T-cell (primary cell): ENCODE results near the gene FAM219A. TPM values are rescaled to one million over a fixed set of nuclear protein-coding genes. Genes with fewer than 3 reads are reported as not detected.

Source experiments
- ATAC-seq, 4 experiments: fragments of 200-7000 bp in 3 of 4; fragments of 150-1000 bp in 1 of 4; cut with Tn5 transposase; replicated peaks in 1 of 4; 1 replicate in 3 of 4; 2 replicates in 1 of 4; pipeline ENCODE4 v1.10.0; 2021; ENCODE audit warnings: moderate library complexity in 3 of 4, mild to moderate bottlenecking in 2 of 4, moderate number of reproducible peaks in 1 of 4
- CTCF ChIA-PET, 2 donors: fragments of 300-600 bp; sonication (Branson Sonifier 250); formaldehyde crosslinking; loops; one replicate each; lab custom pipeline; 2022; ENCODE audit warnings: antibody characterized with exemption in 2 of 2; lab: Charles Lee
- POLR2A ChIA-PET, 2 donors: fragments of 300-600 bp; sonication (Branson Sonifier 250); formaldehyde crosslinking; loops; one replicate each; lab custom pipeline; 2022; ENCODE audit warnings: antibody characterized with exemption in 2 of 2; lab: Charles Lee
- DNase-seq, 35 experiments: peaks; one replicate each; pipeline versions ENCODE4 v3.0.0 to v3.0.0-alpha.2; 2013 to 2023
- H3K27ac ChIP-seq: one replicate; pipeline ENCODE4 v1.5.1; 2013; ENCODE audit warnings: low read length
- H3K27me3 ChIP-seq, 2 experiments: replicated peaks in 1 of 2; 1 replicate in 1 of 2; 2 replicates in 1 of 2; pipeline versions ENCODE4 v1.6.1 to v1.7.0; 2013; ENCODE audit warnings: low read length in 1 of 2, mixed read lengths in 1 of 2; ENCODE audit not compliant: control insufficient read depth in 2 of 2, insufficient read depth in 2 of 2; ENCODE audit errors: extremely low read depth in 1 of 2
- H3K36me3 ChIP-seq, 2 donors: 1 replicate in 1 of 2; 2 replicates in 1 of 2; pipeline versions ENCODE4 v1.6.1 to v1.7.0; 2013; ENCODE audit warnings: low read length in 1 of 2; ENCODE audit not compliant: control insufficient read depth in 2 of 2, insufficient read depth in 1 of 2; ENCODE audit errors: extremely low read depth in 1 of 2
- H3K4me1 ChIP-seq, 2 experiments: 1 replicate in 1 of 2; 2 replicates in 1 of 2; pipeline versions ENCODE4 v1.6.1 to v1.7.0; 2013; ENCODE audit warnings: low read length in 2 of 2, mixed read lengths in 1 of 2; ENCODE audit not compliant: insufficient read depth in 2 of 2, control insufficient read depth in 1 of 2; ENCODE audit errors: extremely low read depth in 1 of 2
- H3K4me3 ChIP-seq, 2 donors: 1 replicate in 1 of 2; 2 replicates in 1 of 2; pipeline versions ENCODE4 v1.5.1 to v1.7.0; 2013; ENCODE audit warnings: mild to moderate bottlenecking in 2 of 2, low read length in 1 of 2, moderate library complexity in 1 of 2; ENCODE audit not compliant: control insufficient read depth in 1 of 2; ENCODE audit errors: extremely low read depth in 1 of 2
- H3K9me3 ChIP-seq: 2 replicates; pipeline ENCODE4 v1.7.0; 2013
- H3K27ac Mint-ChIP-seq, 2 donors: one replicate each; pipeline ENCODE4 v1.8.0; 2020 to 2021; ENCODE audit warnings: mild to moderate bottlenecking in 2 of 2, mixed read lengths in 2 of 2
- H3K27me3 Mint-ChIP-seq, 2 donors: one replicate each; pipeline ENCODE4 v1.8.0; 2021 to 2022; ENCODE audit warnings: mixed read lengths in 2 of 2
- H3K36me3 Mint-ChIP-seq: one replicate; pipeline ENCODE4 v1.8.0; 2021; ENCODE audit warnings: mixed read lengths
- H3K4me1 Mint-ChIP-seq, 3 donors: one replicate each; pipeline ENCODE4 v1.8.0; 2020 to 2022; ENCODE audit warnings: mixed read lengths in 3 of 3, mild to moderate bottlenecking in 1 of 3
- H3K4me3 Mint-ChIP-seq, 3 donors: one replicate each; pipeline ENCODE4 v1.8.0; 2020 to 2022; ENCODE audit warnings: mild to moderate bottlenecking in 3 of 3, mixed read lengths in 3 of 3, moderate library complexity in 3 of 3
- H3K9me3 Mint-ChIP-seq, 3 donors: one replicate each; pipeline ENCODE4 v1.8.0; 2020 to 2022; ENCODE audit warnings: mixed read lengths in 3 of 3
- WGBS: methylation state at CpG from one replicate; pipeline ENCODE4 v1.1.5; 2013; ENCODE audit warnings: missing lambda C conversion rate; ENCODE audit not compliant: insufficient coverage; 5-methylcytosine and 5-hydroxymethylcytosine counted together
- total RNA-seq, 35 experiments: library from RNA in 6 of 35; stranded (reverse) in 6 of 35; fragments of 120-200 nt in 1 of 35; gene quantifications; one replicate each; pipeline versions ENCODE4 v1.2.1 to v1.2.4 and lab custom pipeline; 2013 to 2026

FAM219A gene
- total RNA-seq, 5 donors from 2014 or later (not counting 1 experiment from before 2014, with no cell fraction given) = 10.7 to 20.7 (median 18.7) TPM

- H3K9me3 ChIP-seq = no peaks in the 10 kb centered on the region
- ATAC-seq (no peak), DNase-seq (no peak)
- Mint-ChIP-seq H3K27ac (no peak overlapping the region), H3K4me1 (peaks cover 20 to 23% (median 20%) of the 10 kb centered on the region in 3 donors), H3K4me3 (no peak overlapping the region), H3K27me3 (no peaks in the 10 kb centered on the region), H3K9me3 (no peaks in the 10 kb centered on the region), H3K36me3 (no peaks in the 10 kb centered on the region)
- no peak overlapping the region for H3K27ac ChIP-seq
- no peaks in the 10 kb centered on the region for H3K36me3 ChIP-seq
- CTCF ChIA-PET = no interaction called here
- POLR2A ChIA-PET = no interaction called here
- peaks cover 8 to 19% of the 10 kb centered on the region in 2 experiments for H3K4me1 ChIP-seq
- H3K27me3 ChIP-seq = peaks cover 0 to 3% of the 10 kb centered on the region in 2 experiments
- WGBS = 91% methylated on average over 2 of the region's 7 CpGs
- no peak overlapping the region for H3K4me3 ChIP-seq
These were observed 73.8 kb downstream of the FAM219A start for GRCh38 chr9:34384368-34385165.

- Histone ChIP-seq H3K9me3 (no peaks in the 10 kb centered on the region), H3K27ac (no peak overlapping the region), H3K4me3 (no peak overlapping the region), H3K36me3 (no peaks in the 10 kb centered on the region), H3K27me3 (peaks cover 0 to 3% of the 10 kb centered on the region in 2 experiments), H3K4me1 (peaks cover 8 to 26% of the 10 kb centered on the region in 2 experiments)
- Mint-ChIP-seq H3K27me3 (no peaks in the 10 kb centered on the region), H3K27ac (no peak overlapping the region), H3K4me3 (no peak overlapping the region), H3K4me1 (peaks cover 26 to 29% (median 27%) of the 10 kb centered on the region in 3 donors), H3K9me3 (no peaks in the 10 kb centered on the region), H3K36me3 (no peaks in the 10 kb centered on the region)
- DNase-seq = no peak
- WGBS = 85% methylated on average over 2 of the region's 4 CpGs
- ChIA-PET CTCF (no interaction called here), POLR2A (no interaction called here)
- ATAC-seq = no peak
These were observed 74.5 kb downstream of the FAM219A start for GRCh38 chr9:34383904-34384303.

GRCh38 chr9:34382879-34383278 is 75.5 kb downstream of the FAM219A start:
- CTCF ChIA-PET = no interaction called here
- H3K9me3 Mint-ChIP-seq = no peaks in the 10 kb centered on the region
- Histone ChIP-seq H3K27me3 (peaks cover 0 to 3% of the 10 kb centered on the region in 2 experiments), H3K4me1 (peaks cover 8 to 28% of the 10 kb centered on the region in 2 experiments), H3K4me3 (no peak overlapping the region), H3K9me3 (no peaks in the 10 kb centered on the region), H3K36me3 (no peaks in the 10 kb centered on the region), H3K27ac (no peak overlapping the region)
- H3K4me3 Mint-ChIP-seq = no peak overlapping the region
- POLR2A ChIA-PET = interaction anchor here in 1 of 2 donors (0.7 kb wide), 1 partner anchor 52 kb away, joined by 6 read pairs; no protein-coding TSS in a partner anchor
- DNase-seq = no peak
- peaks cover 27 to 36% (median 33%) of the 10 kb centered on the region in 3 donors for H3K4me1 Mint-ChIP-seq
- 85% methylated on average over 3 of the region's 3 CpGs for WGBS
- no peak for ATAC-seq
- no peak overlapping the region for H3K27ac Mint-ChIP-seq
- H3K27me3 Mint-ChIP-seq = no peaks in the 10 kb centered on the region
- no peaks in the 10 kb centered on the region for H3K36me3 Mint-ChIP-seq

DNA sequence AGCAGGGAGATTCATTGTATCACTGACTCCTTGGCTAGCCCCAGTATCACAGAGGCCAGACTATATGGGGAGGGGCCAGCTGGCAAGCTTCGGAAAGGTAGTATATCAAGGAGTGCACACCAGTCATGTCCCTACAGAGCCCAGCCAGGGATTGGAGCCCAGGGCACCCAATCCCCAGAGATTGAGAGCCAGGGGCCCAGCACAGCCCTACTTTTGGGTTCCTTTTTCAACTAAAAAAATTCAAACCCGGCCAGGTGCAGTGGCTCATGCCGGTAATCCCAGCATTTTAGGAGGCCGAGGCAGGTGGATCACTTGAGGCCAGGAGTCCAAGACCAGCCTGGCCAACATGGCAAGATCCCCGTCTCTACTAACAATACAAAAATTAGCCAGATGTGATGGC is 76.3 kb downstream of the FAM219A start:
- POLR2A ChIA-PET = no interaction called here
- no peak overlapping the region for H3K27ac Mint-ChIP-seq
- no peaks in the 10 kb centered on the region for H3K9me3 Mint-ChIP-seq
- peak overlapping the region; percentile 75 to 85 (median 85) for H3K4me3 Mint-ChIP-seq
- H3K4me3 ChIP-seq = no peak overlapping the region
- H3K9me3 ChIP-seq = no peaks in the 10 kb centered on the region
- ATAC-seq (no peak), DNase-seq (peak in 1 of 35 experiments; percentile 4)
- peaks cover 10 to 34% of the 10 kb centered on the region in 2 experiments for H3K4me1 ChIP-seq
- H3K36me3 ChIP-seq = no peaks in the 10 kb centered on the region
- no peak overlapping the region for H3K27ac ChIP-seq
- H3K27me3 ChIP-seq = peaks cover 0 to 3% of the 10 kb centered on the region in 2 experiments
- H3K27me3 Mint-ChIP-seq = no peaks in the 10 kb centered on the region
- no peaks in the 10 kb centered on the region for H3K36me3 Mint-ChIP-seq
- peaks cover 29 to 39% (median 37%) of the 10 kb centered on the region in 3 donors for H3K4me1 Mint-ChIP-seq
- CTCF ChIA-PET = no interaction called here
- 94% methylated on average over 4 of the region's 5 CpGs for WGBS

DNA sequence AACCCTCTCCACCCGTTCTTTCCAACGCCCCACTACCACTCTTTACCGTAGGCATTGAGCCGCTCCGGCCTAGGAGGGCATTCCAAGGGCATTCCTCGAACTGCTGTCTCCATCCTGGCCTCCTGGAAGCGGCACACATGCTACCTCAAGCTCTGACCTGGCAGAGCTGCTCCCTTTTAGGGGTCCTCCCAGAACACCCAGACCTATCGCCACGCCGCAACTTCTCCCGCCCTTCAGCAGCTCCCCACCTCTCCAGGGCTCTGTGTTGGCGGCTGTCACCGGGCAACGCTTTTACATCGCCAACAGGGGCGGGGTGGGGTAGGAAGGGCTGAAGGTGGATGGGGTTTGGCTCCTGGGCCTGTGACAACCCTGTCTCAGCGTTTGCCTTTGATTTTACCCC is 77.0 kb downstream of the FAM219A start:
- Mint-ChIP-seq H3K9me3 (no peaks in the 10 kb centered on the region), H3K27ac (peak overlapping the region; percentile 70 to 79), H3K27me3 (no peaks in the 10 kb centered on the region), H3K4me1 (peaks cover 30 to 42% (median 38%) of the 10 kb centered on the region in 3 donors), H3K36me3 (no peaks in the 10 kb centered on the region), H3K4me3 (peak overlapping the region; percentile 75 to 85 (median 85))
- Histone ChIP-seq H3K4me1 (peaks cover 10 to 39% of the 10 kb centered on the region in 2 experiments), H3K36me3 (no peaks in the 10 kb centered on the region), H3K4me3 (peak overlapping the region; percentile 48 to 60), H3K27me3 (peaks cover 0 to 3% of the 10 kb centered on the region in 2 experiments), H3K9me3 (no peaks in the 10 kb centered on the region), H3K27ac (no peak overlapping the region)
- DNase-seq (peak in 10 of 35 experiments; percentile 16 to 41 (median 24)), ATAC-seq (no peak)
- CTCF ChIA-PET = no interaction called here
- WGBS = 65% methylated on average over 12 of the region's 17 CpGs
- POLR2A ChIA-PET = interaction anchor here in 1 of 2 donors (0.5 kb wide), 1 partner anchor 22 kb away, joined by 3 read pairs; no protein-coding TSS in a partner anchor

GRCh38 chr9:34380511-34381315 is 77.7 kb downstream of the FAM219A start:
- Mint-ChIP-seq H3K9me3 (no peaks in the 10 kb centered on the region), H3K27me3 (no peaks in the 10 kb centered on the region), H3K36me3 (no peaks in the 10 kb centered on the region), H3K4me3 (peak overlapping the region; percentile 75 to 85 (median 85)), H3K27ac (peak overlapping the region; percentile 52 to 90), H3K4me1 (peaks cover 36 to 48% (median 44%) of the 10 kb centered on the region in 3 donors)
- peak; percentile 56 to 58 (median 58) for ATAC-seq
- H3K4me3 ChIP-seq = peak overlapping the region; percentile 48 to 67
- peaks cover 10 to 45% of the 10 kb centered on the region in 2 experiments for H3K4me1 ChIP-seq
- no peak overlapping the region for H3K27ac ChIP-seq
- H3K36me3 ChIP-seq = no peaks in the 10 kb centered on the region
- DNase-seq = peak; percentile 46 to 87 (median 73)
- H3K27me3 ChIP-seq = peaks cover 0 to 3% of the 10 kb centered on the region in 2 experiments
- 6% methylated on average over 54 of the region's 59 CpGs for WGBS
- no peaks in the 10 kb centered on the region for H3K9me3 ChIP-seq
- ChIA-PET CTCF (interaction anchor here (0.6 to 2.8 kb wide), 8 partner anchors 9 to 211 kb away, joined by 3 to 27 read pairs (median 4); no protein-coding TSS in a partner anchor), POLR2A (interaction anchor here in 1 of 2 donors (0.7 kb wide), 1 partner anchor 78 kb away, joined by 7 read pairs; the partner anchor contains the start of gene DNAI1)
